ENCODE results near the gene CABP7.

The CABP7 gene

DNA sequence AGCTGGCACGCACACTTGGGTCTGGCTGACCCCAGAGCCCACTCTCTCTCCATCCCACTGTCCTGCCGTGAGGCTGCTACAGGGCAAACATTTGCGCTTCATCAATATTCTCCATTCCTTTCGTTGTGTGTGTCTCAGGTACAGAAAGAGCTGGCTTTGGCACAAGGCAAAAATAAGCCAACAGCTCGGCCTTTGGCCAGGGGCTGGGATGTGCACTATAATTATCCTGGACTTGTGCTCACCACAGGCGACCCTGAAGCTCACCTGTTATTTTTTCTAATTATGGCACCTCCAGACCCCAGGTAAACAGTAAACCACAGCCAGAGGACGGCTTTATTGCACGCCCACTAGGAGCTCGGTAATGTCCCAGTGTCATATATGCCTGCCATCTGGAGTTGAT lies 36.1 kb downstream of the CABP7 start:
- TF ChIP-seq, protein P1, sequence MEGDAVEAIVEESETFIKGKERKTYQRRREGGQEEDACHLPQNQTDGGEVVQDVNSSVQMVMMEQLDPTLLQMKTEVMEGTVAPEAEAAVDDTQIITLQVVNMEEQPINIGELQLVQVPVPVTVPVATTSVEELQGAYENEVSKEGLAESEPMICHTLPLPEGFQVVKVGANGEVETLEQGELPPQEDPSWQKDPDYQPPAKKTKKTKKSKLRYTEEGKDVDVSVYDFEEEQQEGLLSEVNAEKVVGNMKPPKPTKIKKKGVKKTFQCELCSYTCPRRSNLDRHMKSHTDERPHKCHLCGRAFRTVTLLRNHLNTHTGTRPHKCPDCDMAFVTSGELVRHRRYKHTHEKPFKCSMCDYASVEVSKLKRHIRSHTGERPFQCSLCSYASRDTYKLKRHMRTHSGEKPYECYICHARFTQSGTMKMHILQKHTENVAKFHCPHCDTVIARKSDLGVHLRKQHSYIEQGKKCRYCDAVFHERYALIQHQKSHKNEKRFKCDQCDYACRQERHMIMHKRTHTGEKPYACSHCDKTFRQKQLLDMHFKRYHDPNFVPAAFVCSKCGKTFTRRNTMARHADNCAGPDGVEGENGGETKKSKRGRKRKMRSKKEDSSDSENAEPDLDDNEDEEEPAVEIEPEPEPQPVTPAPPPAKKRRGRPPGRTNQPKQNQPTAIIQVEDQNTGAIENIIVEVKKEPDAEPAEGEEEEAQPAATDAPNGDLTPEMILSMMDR (conservative IDR thresholded peaks at IDR 0.05; ENCODE audit: low read depth, low read length), result no peak
- H3K27ac ChIP-seq, result no peak overlapping the region
- H3K36me3 ChIP-seq (ENCODE audit: insufficient read depth), result no peaks in the 10 kb centered on the region
- H3K27me3 ChIP-seq (ENCODE audit: insufficient read depth, low read depth), result no peaks in the 10 kb centered on the region
- H3K4me1 ChIP-seq (ENCODE audit: low read depth, poor library complexity, severe bottlenecking), result no peaks in the 10 kb centered on the region
- H4K20me1 ChIP-seq (ENCODE audit: insufficient read depth), result no peaks in the 10 kb centered on the region
- H3K79me2 ChIP-seq (ENCODE audit: insufficient read depth, low read depth), result no peaks in the 10 kb centered on the region
- H2AFZ ChIP-seq (ENCODE audit: low read depth), result no peak overlapping the region
- no peak overlapping the region for H3K4me3 ChIP-seq (IDR thresholded peaks at IDR 0.05; ENCODE audit: insufficient read depth, low read depth, low read length)
- no peak overlapping the region for H3K4me2 ChIP-seq
- no peak overlapping the region for H3K9ac ChIP-seq

DNA sequence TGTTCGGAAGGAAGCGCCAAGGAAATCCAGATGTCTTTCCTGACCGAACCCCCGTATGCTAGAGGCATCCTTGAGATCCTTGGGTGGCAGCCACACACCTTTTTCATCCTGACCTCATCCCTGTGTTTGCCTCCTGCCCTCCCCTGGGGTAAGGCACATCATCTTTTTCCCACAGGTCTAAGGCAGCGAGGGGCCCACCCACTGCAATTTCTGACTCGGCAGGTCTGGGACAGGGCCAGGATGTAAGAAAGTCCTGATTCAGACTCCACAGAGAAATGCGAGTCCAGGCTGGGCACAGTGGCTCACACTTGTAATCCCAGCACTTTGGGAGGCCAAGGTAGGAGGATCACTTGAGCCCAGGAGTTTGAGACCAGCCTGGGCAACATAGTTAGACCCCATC lies 36.5 kb downstream of the CABP7 start:
- Histone ChIP-seq H3K79me2 (ENCODE audit: insufficient read depth, low read depth) (no peaks in the 10 kb centered on the region), H3K36me3 (ENCODE audit: insufficient read depth) (no peaks in the 10 kb centered on the region), H2AFZ (ENCODE audit: low read depth) (no peak overlapping the region), H3K27me3 (ENCODE audit: insufficient read depth, low read depth) (no peaks in the 10 kb centered on the region), H3K4me1 (ENCODE audit: low read depth, poor library complexity, severe bottlenecking) (no peaks in the 10 kb centered on the region), H3K4me2 (no peak overlapping the region), H3K27ac (no peak overlapping the region), H3K9ac (no peak overlapping the region), H3K4me3 (IDR thresholded peaks at IDR 0.05; ENCODE audit: insufficient read depth, low read depth, low read length) (no peak overlapping the region), H4K20me1 (ENCODE audit: insufficient read depth) (no peaks in the 10 kb centered on the region)
- TF ChIP-seq, protein P1 (conservative IDR thresholded peaks at IDR 0.05; ENCODE audit: low read depth, low read length), result no peak

DNA sequence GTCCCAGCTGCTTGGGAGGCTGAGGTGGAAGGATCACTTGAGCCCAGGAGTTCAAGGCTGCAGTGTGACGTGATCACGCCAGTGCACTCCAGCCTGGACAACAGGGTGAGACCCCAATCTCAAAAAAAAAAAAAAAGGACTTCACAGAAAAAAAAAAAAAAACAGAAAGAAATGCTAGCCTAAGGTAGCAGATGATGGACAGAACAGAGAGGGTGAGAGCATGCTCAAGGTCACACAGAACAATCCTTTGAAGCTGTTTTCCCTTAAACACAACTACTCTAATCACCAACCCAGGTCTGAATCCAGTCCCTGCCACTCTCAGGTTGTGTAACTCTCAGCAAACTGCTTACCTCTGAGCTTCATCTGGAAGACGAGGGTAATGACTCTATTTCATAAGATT lies 37.3 kb downstream of the CABP7 start:
- Histone ChIP-seq H3K27ac (no peak overlapping the region), H3K36me3 (ENCODE audit: insufficient read depth) (no peaks in the 10 kb centered on the region), H4K20me1 (ENCODE audit: insufficient read depth) (no peaks in the 10 kb centered on the region), H3K79me2 (ENCODE audit: insufficient read depth, low read depth) (no peaks in the 10 kb centered on the region), H2AFZ (ENCODE audit: low read depth) (no peak overlapping the region), H3K4me2 (no peak overlapping the region), H3K4me3 (IDR thresholded peaks at IDR 0.05; ENCODE audit: insufficient read depth, low read depth, low read length) (no peak overlapping the region), H3K9ac (no peak overlapping the region), H3K4me1 (ENCODE audit: low read depth, poor library complexity, severe bottlenecking) (no peaks in the 10 kb centered on the region), H3K27me3 (ENCODE audit: insufficient read depth, low read depth) (no peaks in the 10 kb centered on the region)
- TF ChIP-seq, protein P1 (conservative IDR thresholded peaks at IDR 0.05; ENCODE audit: low read depth, low read length), result no peak

DNA sequence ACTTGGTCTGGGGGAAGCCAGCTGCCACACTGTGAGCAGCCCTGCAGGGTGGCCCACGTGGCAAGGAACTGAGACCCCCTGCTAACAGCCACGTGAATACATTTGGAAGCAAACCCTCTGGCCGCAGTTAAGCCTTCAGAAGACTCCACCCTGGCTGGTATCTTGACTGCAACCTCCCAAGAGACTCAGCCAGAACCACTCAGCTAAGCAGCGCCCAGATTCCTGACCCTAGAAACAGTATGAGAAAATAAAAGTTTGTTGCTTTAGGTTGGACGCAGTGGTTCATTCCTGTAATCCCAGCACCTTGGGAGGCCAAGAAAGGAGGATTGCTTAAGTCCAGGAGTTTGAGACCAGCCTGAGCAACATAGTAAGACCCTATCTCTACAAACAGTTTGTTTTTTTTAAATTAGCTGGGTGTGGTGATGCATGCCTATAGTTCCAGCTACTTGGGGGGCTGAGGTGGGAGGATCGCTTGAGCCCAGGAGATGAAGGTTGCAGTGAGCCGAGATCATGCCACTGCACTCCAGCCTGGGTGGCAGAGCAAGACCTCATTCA lies 38.3 kb downstream of the CABP7 start:
- Histone ChIP-seq H3K4me2 (no peak overlapping the region), H3K4me1 (ENCODE audit: low read depth, poor library complexity, severe bottlenecking) (no peaks in the 10 kb centered on the region), H2AFZ (ENCODE audit: low read depth) (no peak overlapping the region), H3K36me3 (ENCODE audit: insufficient read depth) (no peaks in the 10 kb centered on the region), H3K27ac (no peak overlapping the region), H3K79me2 (ENCODE audit: insufficient read depth, low read depth) (no peaks in the 10 kb centered on the region), H3K27me3 (ENCODE audit: insufficient read depth, low read depth) (no peaks in the 10 kb centered on the region), H4K20me1 (ENCODE audit: insufficient read depth) (no peaks in the 10 kb centered on the region), H3K4me3 (IDR thresholded peaks at IDR 0.05; ENCODE audit: insufficient read depth, low read depth, low read length) (no peak overlapping the region), H3K9ac (no peak overlapping the region)
- TF ChIP-seq, protein P1 (conservative IDR thresholded peaks at IDR 0.05; ENCODE audit: low read depth, low read length), result no peak
